Sigmoid colon (tissue), 7 donors: ENCODE data around the gene NEO1. TPM values are rescaled to one million over a fixed set of nuclear protein-coding genes. Genes with fewer than 3 reads are reported as not detected.

Experiments
- DNase-seq: peaks from one replicate; pipeline ENCODE4 v3.0.0-alpha.2; 2019
- H3K27ac ChIP-seq, 4 donors: fragments of 200-600 bp; sonication (generic); one replicate each; pipeline ENCODE4 v1.5.1; 2016 to 2019; ENCODE audit warnings: mild to moderate bottlenecking in 1 of 4
- H3K27me3 ChIP-seq, 3 donors: fragments of 200-600 bp; sonication (generic); one replicate each; pipeline ENCODE4 v1.5.1; 2019; ENCODE audit warnings: mild to moderate bottlenecking in 1 of 3
- H3K36me3 ChIP-seq, 4 donors: fragments of 200-600 bp; sonication (generic); one replicate each; pipeline ENCODE4 v1.5.1; 2016 to 2019
- H3K4me1 ChIP-seq, 4 donors: fragments of 200-600 bp; sonication (generic); one replicate each; pipeline ENCODE4 v1.5.1; 2017 to 2019
- H3K4me3 ChIP-seq, 4 donors: fragments of 200-600 bp; sonication (generic); one replicate each; pipeline ENCODE4 v1.5.1; 2017 to 2019; ENCODE audit warnings: mild to moderate bottlenecking in 2 of 4, moderate library complexity in 1 of 4
- H3K9me3 ChIP-seq, 4 donors: fragments of 200-600 bp in 3 of 4; sonication (generic) in 3 of 4; one replicate each; pipeline versions ENCODE4 v1.5.1 to v1.6.1; 2013 to 2019
- CTCF ChIP-seq, 4 experiments: fragments of 450-650 bp in 3 of 4; fragments of 200-600 bp in 1 of 4; IDR thresholded peaks; one replicate each; pipeline ENCODE4 v1.5.1; 2016 to 2019; ENCODE audit warnings: antibody characterized with exemption in 4 of 4, mild to moderate bottlenecking in 3 of 4, moderate library complexity in 2 of 4
- EP300 ChIP-seq, 4 donors: sonication (generic); formaldehyde crosslinking; IDR thresholded peaks; one replicate each; pipeline ENCODE4 v1.6.1; 2017; ENCODE audit warnings: antibody characterized with exemption in 4 of 4
- POLR2A ChIP-seq, 2 donors: fragments of 450-650 bp; IDR thresholded peaks; one replicate each; pipeline ENCODE4 v1.6.1; 2016; ENCODE audit warnings: antibody characterized with exemption in 2 of 2, mild to moderate bottlenecking in 2 of 2, moderate library complexity in 2 of 2
- POLR2AphosphoS5 ChIP-seq, 4 donors: sonication (generic); formaldehyde crosslinking; IDR thresholded peaks; one replicate each; pipeline ENCODE4 v1.6.1; 2017; ENCODE audit warnings: antibody characterized with exemption in 4 of 4
- WGBS, 2 donors: extraction: QIAGEN DNeasy Blood & Tissue Kit; methylation state at CpG; one replicate each; pipeline ENCODE4 v1.1.7; 2013; 5-methylcytosine and 5-hydroxymethylcytosine counted together
- intact Hi-C: fragments of 100-400 bp; cut with DNase I; formaldehyde crosslinking; loops from one replicate; pipeline ENCODE4 v1.15.1; 2023
- polyA plus RNA-seq, 3 donors: library from polyadenylated mRNA; stranded (reverse); fragments of 200-250 nt; gene quantifications; one replicate each; pipeline ENCODE4 v1.2.3, GENCODE V29; 2013
- total RNA-seq, 4 donors: library from RNA; depleted of rRNA; stranded (reverse); fragments of >200 nt; gene quantifications; one replicate each; pipeline ENCODE4 v1.1.0, GENCODE V29; 2016
- donor health status: healthy with polysubstance abuse.
- donor health status: Bipolar disorder and iron deficiency.
- donor health status: healthy.

Gene NEO1
- total and polyA plus RNA-seq, 7 donors = 9.0 to 56.5 (median 26.8) TPM

DNA sequence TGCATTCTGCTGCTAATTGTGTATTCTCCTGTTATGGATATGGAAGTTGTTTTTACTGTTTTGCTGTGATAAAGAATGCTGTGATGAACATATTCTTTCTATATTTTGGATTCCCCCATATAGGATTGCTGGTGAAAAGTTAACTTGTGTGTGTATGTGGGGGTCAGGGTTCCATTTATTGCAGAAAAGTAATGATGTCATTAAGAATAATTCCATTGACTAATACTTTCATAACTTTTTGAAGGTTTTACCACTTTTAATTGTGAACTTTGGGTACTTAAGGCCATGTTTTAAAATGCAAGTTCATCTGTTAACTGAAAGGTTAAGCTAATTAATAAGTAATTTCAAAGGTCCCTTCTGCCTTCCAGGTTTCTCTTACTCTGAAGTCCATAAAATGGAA is 6.2 kb downstream of the NEO1 start:
- Histone ChIP-seq H3K27ac (no peak overlapping the region), H3K9me3 (no peaks in the 10 kb centered on the region), H3K27me3 (no peaks in the 10 kb centered on the region), H3K36me3 (no peaks in the 10 kb centered on the region), H3K4me1 (peaks cover 0 to 21% (median 11%) of the 10 kb centered on the region in 4 donors), H3K4me3 (no peak overlapping the region)
- DNase-seq = no peak
- TF ChIP-seq POLR2AphosphoS5 (IDR thresholded peaks at IDR 0.05) (no peak), CTCF (IDR thresholded peaks at IDR 0.05) (no peak), EP300 (IDR thresholded peaks at IDR 0.05) (no peak), POLR2A (IDR thresholded peaks at IDR 0.05) (no peak)
- intact Hi-C loops = loop anchor here (10.0 kb wide), 1 partner anchor 374 kb away; the partner anchor contains the start of genes BBS4 and HIGD2B

GRCh38 chr15:73065114-73065513 is 12.9 kb downstream of the NEO1 start:
- intact Hi-C loops = no loop called here
- no peak for DNase-seq
- TF ChIP-seq POLR2AphosphoS5 (IDR thresholded peaks at IDR 0.05) = no peak
- TF ChIP-seq CTCF (IDR thresholded peaks at IDR 0.05) = no peak
- no peak for TF ChIP-seq POLR2A (IDR thresholded peaks at IDR 0.05)
- TF ChIP-seq EP300 (IDR thresholded peaks at IDR 0.05) = no peak
- 81 to 83% methylated on average over 2 of the region's 2 CpGs for WGBS, 2 donors
- no peak overlapping the region for H3K27ac ChIP-seq
- no peaks in the 10 kb centered on the region for H3K4me1 ChIP-seq
- no peaks in the 10 kb centered on the region for H3K36me3 ChIP-seq
- no peaks in the 10 kb centered on the region for H3K9me3 ChIP-seq
- no peaks in the 10 kb centered on the region for H3K27me3 ChIP-seq
- no peak overlapping the region for H3K4me3 ChIP-seq

DNA sequence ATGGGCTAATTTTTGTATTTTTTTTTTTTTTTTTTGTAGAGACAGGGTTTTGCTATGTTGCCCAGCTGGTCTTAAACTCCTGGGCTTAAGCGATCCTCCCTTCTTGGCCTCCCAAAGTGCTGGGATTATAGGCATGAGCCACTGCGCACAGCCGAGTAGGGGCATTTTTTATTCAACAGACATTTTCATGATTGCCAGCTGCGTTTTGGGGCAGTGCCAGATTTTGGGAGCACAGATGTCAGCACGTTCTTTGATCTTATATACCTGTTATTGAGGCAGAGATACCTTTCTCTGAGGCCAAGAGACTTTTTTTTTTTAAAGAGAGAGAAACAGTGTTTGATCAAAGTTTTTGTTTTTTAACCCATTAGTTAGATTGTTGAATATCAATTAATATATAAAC is 16.8 kb downstream of the NEO1 start:
- 43 to 80% methylated on average over 5 of the region's 5 CpGs for WGBS, 2 donors

GRCh38 chr15:73072894-73073293 is 20.6 kb downstream of the NEO1 start:
- no peaks in the 10 kb centered on the region for H3K27me3 ChIP-seq
- 97 to 98% methylated on average over 3 of the region's 3 CpGs for WGBS, 2 donors
- no peaks in the 10 kb centered on the region for H3K9me3 ChIP-seq
- no peak overlapping the region for H3K27ac ChIP-seq
- intact Hi-C loops = no loop called here
- H3K4me1 ChIP-seq = peaks cover 0 to 44% (median 19%) of the 10 kb centered on the region in 4 donors
- DNase-seq = no peak
- H3K4me3 ChIP-seq = no peak overlapping the region
- H3K36me3 ChIP-seq = no peaks in the 10 kb centered on the region
- TF ChIP-seq CTCF (IDR thresholded peaks at IDR 0.05) (no peak), POLR2A (IDR thresholded peaks at IDR 0.05) (no peak), POLR2AphosphoS5 (IDR thresholded peaks at IDR 0.05) (no peak), EP300 (IDR thresholded peaks at IDR 0.05) (no peak)

More for the DNA sequence above, 16.8 kb downstream of the NEO1 start:
- no peak overlapping the region for H3K27ac ChIP-seq
- H3K9me3 ChIP-seq = no peaks in the 10 kb centered on the region
- no peak for DNase-seq
- H3K36me3 ChIP-seq = no peaks in the 10 kb centered on the region
- intact Hi-C loops = no loop called here
- peaks cover 0 to 10% (median 1%) of the 10 kb centered on the region in 4 donors for H3K4me1 ChIP-seq
- no peaks in the 10 kb centered on the region for H3K27me3 ChIP-seq
- no peak for TF ChIP-seq POLR2AphosphoS5 (IDR thresholded peaks at IDR 0.05)
- no peak overlapping the region for H3K4me3 ChIP-seq

DNA sequence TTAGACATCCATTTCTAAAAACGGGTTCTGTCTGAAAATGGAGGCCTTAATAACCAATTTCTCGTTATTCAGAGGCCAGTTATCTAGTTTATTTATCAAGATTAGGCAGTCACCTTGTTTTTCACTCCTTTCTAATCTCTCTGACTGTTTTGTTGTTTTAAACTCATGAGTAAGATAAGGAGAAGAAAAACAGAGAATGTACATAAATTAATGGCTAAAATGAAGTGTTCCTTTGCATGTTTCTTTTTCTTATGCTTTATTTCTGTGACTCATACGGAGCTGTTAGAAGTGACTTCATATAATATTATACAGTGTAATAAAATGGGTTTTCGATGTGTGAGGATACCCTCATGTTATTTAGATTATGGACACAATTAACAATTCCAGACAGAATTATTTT is 22.0 kb downstream of the NEO1 start:
- TF ChIP-seq CTCF (IDR thresholded peaks at IDR 0.05) = no peak
- no peak for TF ChIP-seq EP300 (IDR thresholded peaks at IDR 0.05)
- no peak for TF ChIP-seq POLR2AphosphoS5 (IDR thresholded peaks at IDR 0.05)
- no peak for TF ChIP-seq POLR2A (IDR thresholded peaks at IDR 0.05)
- Histone ChIP-seq H3K4me3 (no peak overlapping the region), H3K36me3 (no peaks in the 10 kb centered on the region), H3K9me3 (no peaks in the 10 kb centered on the region), H3K27ac (no peak overlapping the region), H3K4me1 (peaks cover 0 to 57% (median 31%) of the 10 kb centered on the region in 4 donors), H3K27me3 (no peaks in the 10 kb centered on the region)
- intact Hi-C loops = no loop called here
- WGBS, 2 donors = 17 to 40% methylated on average over 4 of the region's 4 CpGs
- no peak for DNase-seq
